ENCODE measurements around the gene ZNF700.
"Not testable (repeated sequence)": the region's sequence is repeated elsewhere in the genome, so short reads cannot be mapped to it uniquely, and the experiment has no call there.

Gene ZNF700

GRCh38 chr19:11987405-11988281 is 62.7 kb downstream of the ZNF700 start:
- TF ChIP-seq EZH2phosphoT487 (IDR thresholded peaks at IDR 0.05; ENCODE audit: borderline replicate concordance, low read length) (no peak), CTCF (IDR thresholded peaks at IDR 0.05; ENCODE audit: low read depth, low read length, poor library complexity, severe bottlenecking) (no peak)
- peak overlapping the region; percentile 80 for H3K4me2 ChIP-seq (ENCODE audit: low read length)
- H3K36me3 ChIP-seq (ENCODE audit: control insufficient read depth, low read length): peaks cover 33% of the 10 kb centered on the region
- H3K27ac ChIP-seq (ENCODE audit: low read depth, low read length): peak overlapping the region; percentile 69
- H3K9me3 ChIP-seq (ENCODE audit: control insufficient read depth, insufficient read depth, low read length): peaks cover 3% of the 10 kb centered on the region; the same call in 1 of the 2 replicates
- peaks cover 46% of the 10 kb centered on the region for H3K79me2 ChIP-seq (ENCODE audit: control insufficient read depth, low read length)
- 0 out of 2 replicates have a peak, but pooled peaks cover 2% of the 10 kb centered on the region for H3F3A ChIP-seq (ENCODE audit: control insufficient read depth, insufficient read depth)
- no peaks in the 10 kb centered on the region for H3K9me2 ChIP-seq (replicated peaks; ENCODE audit: control insufficient read depth, low read length)
- H3K4me1 ChIP-seq (ENCODE audit: control insufficient read depth, low read length): peaks cover 14% of the 10 kb centered on the region; the same call in 1 of the 2 replicates
- 0 out of 2 replicates have a peak, but pooled peaks cover 3% of the 10 kb centered on the region for H4K20me1 ChIP-seq (ENCODE audit: control insufficient read depth, insufficient read depth, low read depth, low read length)
- H3K27me3 ChIP-seq (ENCODE audit: control insufficient read depth, low read length): no peaks in the 10 kb centered on the region
- peak overlapping the region; percentile 91 for H3K4me3 ChIP-seq (ENCODE audit: low read length)

- H3K4me1 ChIP-seq (ENCODE audit: control insufficient read depth, low read length): peaks cover 14% of the 10 kb centered on the region; the same call in 1 of the 2 replicates
- peaks cover 44% of the 10 kb centered on the region for H3K36me3 ChIP-seq (ENCODE audit: control insufficient read depth, low read length)
- H4K20me1 ChIP-seq (ENCODE audit: control insufficient read depth, insufficient read depth, low read depth, low read length): 0 out of 2 replicates have a peak, but pooled peaks cover 3% of the 10 kb centered on the region
- no peaks in the 10 kb centered on the region for H3K27me3 ChIP-seq (ENCODE audit: control insufficient read depth, low read length)
- H3K79me2 ChIP-seq (ENCODE audit: control insufficient read depth, low read length): peaks cover 60% of the 10 kb centered on the region
- TF ChIP-seq EZH2phosphoT487 (IDR thresholded peaks at IDR 0.05; ENCODE audit: borderline replicate concordance, low read length) (no peak), CTCF (IDR thresholded peaks at IDR 0.05; ENCODE audit: low read depth, low read length, poor library complexity, severe bottlenecking) (no peak)
- no peaks in the 10 kb centered on the region for H3K9me3 ChIP-seq (ENCODE audit: control insufficient read depth, insufficient read depth, low read length)
- 0 out of 2 replicates have a peak, but pooled peaks cover 2% of the 10 kb centered on the region for H3F3A ChIP-seq (ENCODE audit: control insufficient read depth, insufficient read depth)
- H3K27ac ChIP-seq (ENCODE audit: low read depth, low read length): no peak overlapping the region
- H3K4me2 ChIP-seq (ENCODE audit: low read length): peak overlapping the region; percentile 80
- no peaks in the 10 kb centered on the region for H3K9me2 ChIP-seq (replicated peaks; ENCODE audit: control insufficient read depth, low read length)
- H3K4me3 ChIP-seq (ENCODE audit: low read length): peak overlapping the region; percentile 91
These were observed 64.2 kb downstream of the ZNF700 start for GRCh38 chr19:11989112-11989456.

GRCh38 chr19:11991921-11992320 is 67.0 kb downstream of the ZNF700 start:
- H3K27me3 ChIP-seq (ENCODE audit: control insufficient read depth, low read length); H3K4me3 ChIP-seq (ENCODE audit: low read length); H3K9me2 ChIP-seq (replicated peaks; ENCODE audit: control insufficient read depth, low read length); H3K4me2 ChIP-seq (ENCODE audit: low read length); H3K9me3 ChIP-seq (ENCODE audit: control insufficient read depth, insufficient read depth, low read length); H3K27ac ChIP-seq (ENCODE audit: low read depth, low read length); H3K4me1 ChIP-seq (ENCODE audit: control insufficient read depth, low read length); H3F3A ChIP-seq (ENCODE audit: control insufficient read depth, insufficient read depth); H4K20me1 ChIP-seq (ENCODE audit: control insufficient read depth, insufficient read depth, low read depth, low read length): not testable (repeated sequence)
- H3K36me3 ChIP-seq (ENCODE audit: control insufficient read depth, low read length): peaks cover 59% of the 10 kb centered on the region
- peaks cover 85% of the 10 kb centered on the region for H3K79me2 ChIP-seq (ENCODE audit: control insufficient read depth, low read length)

GRCh38 chr19:11995174-11995573 is 70.3 kb downstream of the ZNF700 start:
- no peaks in the 10 kb centered on the region for H4K20me1 ChIP-seq (ENCODE audit: control insufficient read depth, insufficient read depth, low read depth, low read length)
- H3K27me3 ChIP-seq (ENCODE audit: control insufficient read depth, low read length): no peaks in the 10 kb centered on the region
- TF ChIP-seq CTCF (IDR thresholded peaks at IDR 0.05; ENCODE audit: low read depth, low read length, poor library complexity, severe bottlenecking): no peak
- no peak for TF ChIP-seq EZH2phosphoT487 (IDR thresholded peaks at IDR 0.05; ENCODE audit: borderline replicate concordance, low read length)
- no peak overlapping the region for H3K4me2 ChIP-seq (ENCODE audit: low read length)
- H3K9me2 ChIP-seq (replicated peaks; ENCODE audit: control insufficient read depth, low read length): no peaks in the 10 kb centered on the region
- peaks cover 13% of the 10 kb centered on the region for H3K4me1 ChIP-seq (ENCODE audit: control insufficient read depth, low read length)
- peaks cover 9% of the 10 kb centered on the region; the same call in 1 of the 2 replicates for H3K9me3 ChIP-seq (ENCODE audit: control insufficient read depth, insufficient read depth, low read length)
- H3K27ac ChIP-seq (ENCODE audit: low read depth, low read length): no peak overlapping the region
- no peak overlapping the region for H3K4me3 ChIP-seq (ENCODE audit: low read length)
- H3F3A ChIP-seq (ENCODE audit: control insufficient read depth, insufficient read depth): no peaks in the 10 kb centered on the region
- peaks cover 64% of the 10 kb centered on the region for H3K36me3 ChIP-seq (ENCODE audit: control insufficient read depth, low read length)
- H3K79me2 ChIP-seq (ENCODE audit: control insufficient read depth, low read length): peaks cover 92% of the 10 kb centered on the region
